Measurements from ENCODE around the gene SRBD1.

SRBD1 gene

DNA sequence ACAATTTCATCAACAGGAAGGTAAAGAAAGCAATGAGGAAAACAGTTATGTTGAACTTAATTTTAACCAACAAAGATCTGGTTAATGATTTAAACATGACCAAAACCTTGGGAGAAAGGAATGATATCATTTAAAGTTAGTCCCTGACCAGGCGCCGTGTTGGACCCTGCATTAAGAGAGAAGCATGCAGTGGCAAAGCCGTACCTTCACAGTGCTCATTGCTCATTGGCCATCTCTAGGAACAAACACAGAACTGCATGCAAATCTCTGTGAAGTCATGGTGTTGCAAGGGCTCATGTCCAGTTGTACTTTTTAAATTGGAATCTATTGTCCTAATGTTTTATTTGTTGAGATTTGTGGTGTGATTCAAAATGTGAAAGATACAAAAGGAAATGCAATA lies 12.0 kb upstream of the SRBD1 start:
- TF ChIP-seq, protein P1, sequence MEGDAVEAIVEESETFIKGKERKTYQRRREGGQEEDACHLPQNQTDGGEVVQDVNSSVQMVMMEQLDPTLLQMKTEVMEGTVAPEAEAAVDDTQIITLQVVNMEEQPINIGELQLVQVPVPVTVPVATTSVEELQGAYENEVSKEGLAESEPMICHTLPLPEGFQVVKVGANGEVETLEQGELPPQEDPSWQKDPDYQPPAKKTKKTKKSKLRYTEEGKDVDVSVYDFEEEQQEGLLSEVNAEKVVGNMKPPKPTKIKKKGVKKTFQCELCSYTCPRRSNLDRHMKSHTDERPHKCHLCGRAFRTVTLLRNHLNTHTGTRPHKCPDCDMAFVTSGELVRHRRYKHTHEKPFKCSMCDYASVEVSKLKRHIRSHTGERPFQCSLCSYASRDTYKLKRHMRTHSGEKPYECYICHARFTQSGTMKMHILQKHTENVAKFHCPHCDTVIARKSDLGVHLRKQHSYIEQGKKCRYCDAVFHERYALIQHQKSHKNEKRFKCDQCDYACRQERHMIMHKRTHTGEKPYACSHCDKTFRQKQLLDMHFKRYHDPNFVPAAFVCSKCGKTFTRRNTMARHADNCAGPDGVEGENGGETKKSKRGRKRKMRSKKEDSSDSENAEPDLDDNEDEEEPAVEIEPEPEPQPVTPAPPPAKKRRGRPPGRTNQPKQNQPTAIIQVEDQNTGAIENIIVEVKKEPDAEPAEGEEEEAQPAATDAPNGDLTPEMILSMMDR (IDR thresholded peaks at IDR 0.05; ENCODE audit: low read depth, low read length, missing control alignments), result no peak
- DNase-seq (ENCODE audit: low read depth), result no peak
- no peak overlapping the region for H3K4me3 ChIP-seq (ENCODE audit: low read depth, low read length)

DNA sequence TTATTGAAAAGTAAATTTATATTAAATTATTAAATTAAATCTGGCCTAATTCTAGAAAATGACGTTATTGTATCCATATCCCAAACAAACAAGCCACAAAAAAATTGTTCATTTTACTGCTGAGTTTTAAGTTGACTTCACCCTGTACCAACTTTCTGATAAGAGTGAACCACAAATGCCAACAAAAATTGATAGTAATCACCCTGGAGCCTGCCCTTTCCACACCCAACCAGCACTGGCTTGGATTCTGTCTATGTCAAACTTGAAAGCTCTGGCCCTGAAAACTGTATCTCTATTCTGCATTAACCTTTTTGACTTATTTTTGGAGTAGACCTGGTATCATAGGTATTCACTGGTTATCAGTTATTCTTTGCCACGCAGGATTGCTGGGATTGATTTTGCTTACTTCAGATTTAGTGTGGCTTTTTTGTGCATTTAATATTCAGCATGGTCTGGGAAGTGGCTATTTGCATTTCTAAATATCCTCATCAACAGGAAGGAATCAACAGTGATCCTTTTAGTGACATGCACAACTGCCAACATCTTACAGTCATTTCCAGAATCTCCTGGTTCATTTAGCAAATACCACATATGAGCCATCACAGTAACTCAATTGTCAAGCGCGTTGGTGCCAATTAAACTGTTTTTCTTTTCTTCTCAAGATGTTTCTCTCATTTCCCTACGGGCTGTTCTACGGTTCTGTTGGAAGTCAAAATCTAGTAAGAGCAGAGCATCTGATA lies 11.4 kb upstream of the SRBD1 start:
- H3K4me3 ChIP-seq (ENCODE audit: low read depth, low read length), result no peak overlapping the region
- DNase-seq (ENCODE audit: low read depth), result no peak
- TF ChIP-seq, protein P1 (IDR thresholded peaks at IDR 0.05; ENCODE audit: low read depth, low read length, missing control alignments), result no peak

DNA sequence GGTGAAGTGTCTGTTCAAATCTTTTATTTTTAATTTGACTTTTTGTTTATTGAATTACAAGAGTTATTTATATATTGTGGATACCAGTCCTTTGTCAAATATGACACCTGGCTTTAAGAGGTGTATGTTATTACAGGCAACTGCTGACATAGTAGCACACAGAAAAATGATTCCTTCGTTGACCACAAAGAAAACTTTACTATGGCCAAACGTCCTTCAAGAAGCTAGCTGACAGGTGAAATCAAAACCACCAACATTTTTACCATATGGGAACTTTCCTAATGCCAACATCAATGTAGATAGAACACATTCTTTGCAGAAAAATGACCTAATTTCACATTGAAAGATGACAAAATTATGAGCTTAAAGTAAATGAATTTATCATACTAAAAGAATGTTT lies 6.4 kb upstream of the SRBD1 start:
- DNase-seq (ENCODE audit: low read depth), result no peak
- TF ChIP-seq, protein P1 (IDR thresholded peaks at IDR 0.05; ENCODE audit: low read depth, low read length, missing control alignments), result no peak

DNA sequence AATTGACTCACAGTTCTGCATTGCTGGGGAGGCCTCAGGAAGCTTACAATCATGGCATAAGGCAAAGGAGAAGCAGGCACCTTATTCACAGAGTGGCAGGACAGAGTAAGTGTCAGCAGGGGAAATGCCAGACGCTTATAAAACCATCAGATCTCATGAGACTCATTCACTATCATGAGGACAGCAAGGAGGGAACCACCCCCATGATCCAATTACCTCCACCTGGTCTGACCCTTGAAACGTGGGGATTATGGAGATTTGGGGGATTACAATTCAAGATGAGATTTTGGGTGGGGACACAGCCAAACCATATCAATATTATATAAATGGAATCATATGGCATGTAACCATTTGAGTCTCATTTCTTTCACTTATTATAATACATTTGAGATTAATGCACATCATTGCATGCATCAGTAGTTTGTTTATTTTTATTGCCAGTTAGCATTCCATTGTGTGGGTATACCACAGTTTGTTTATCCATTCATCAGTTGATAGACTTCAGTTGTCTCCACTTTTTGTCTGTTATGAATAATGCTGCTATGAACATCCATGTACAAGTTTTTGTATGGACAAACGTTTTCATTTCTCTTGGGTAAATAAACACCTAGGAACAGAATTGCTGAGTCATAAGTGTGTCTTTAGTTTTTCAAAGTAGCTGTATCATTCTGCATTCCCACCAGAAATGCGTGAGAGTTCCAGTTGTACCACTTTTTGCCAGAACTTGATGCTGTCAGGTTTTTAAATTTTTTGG lies 5.8 kb upstream of the SRBD1 start:
- H3K4me3 ChIP-seq (ENCODE audit: low read depth, low read length), result no peak overlapping the region
- TF ChIP-seq, protein P1 (IDR thresholded peaks at IDR 0.05; ENCODE audit: low read depth, low read length, missing control alignments), result no peak
- DNase-seq (ENCODE audit: low read depth), result no peak

More for the DNA sequence above, 6.4 kb upstream of the SRBD1 start:
- no peak overlapping the region for H3K4me3 ChIP-seq (ENCODE audit: low read depth, low read length)

DNA sequence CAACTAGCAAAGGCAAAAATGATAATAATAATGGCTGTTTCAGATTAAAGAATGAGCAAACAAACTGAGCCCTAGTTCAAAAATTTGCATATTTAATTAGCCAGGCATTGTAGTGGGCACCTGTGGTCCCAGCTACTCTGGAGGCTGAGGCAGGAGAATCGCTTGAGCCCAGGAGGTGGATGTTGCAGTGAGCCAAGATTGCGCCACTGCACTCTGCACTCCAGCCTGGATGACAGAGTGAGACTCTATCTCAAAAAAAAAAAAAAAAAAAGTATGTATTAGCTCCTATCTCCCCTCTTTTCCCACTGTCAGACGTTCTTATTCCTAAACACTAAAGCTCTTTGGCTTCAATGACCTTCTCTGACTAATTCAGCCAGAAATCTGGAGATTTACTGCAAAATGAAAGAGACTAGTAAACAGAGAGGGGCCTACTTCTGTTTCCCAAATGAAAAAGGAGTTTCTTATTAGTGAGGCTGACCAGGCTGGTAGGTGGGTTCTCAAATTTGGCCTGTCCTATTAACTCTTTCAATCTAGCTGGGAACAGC lies 3.9 kb upstream of the SRBD1 start:
- TF ChIP-seq, protein P1 (IDR thresholded peaks at IDR 0.05; ENCODE audit: low read depth, low read length, missing control alignments), result no peak
- H3K4me3 ChIP-seq (ENCODE audit: low read depth, low read length), result no peak overlapping the region
- no peak for DNase-seq (ENCODE audit: low read depth)

DNA sequence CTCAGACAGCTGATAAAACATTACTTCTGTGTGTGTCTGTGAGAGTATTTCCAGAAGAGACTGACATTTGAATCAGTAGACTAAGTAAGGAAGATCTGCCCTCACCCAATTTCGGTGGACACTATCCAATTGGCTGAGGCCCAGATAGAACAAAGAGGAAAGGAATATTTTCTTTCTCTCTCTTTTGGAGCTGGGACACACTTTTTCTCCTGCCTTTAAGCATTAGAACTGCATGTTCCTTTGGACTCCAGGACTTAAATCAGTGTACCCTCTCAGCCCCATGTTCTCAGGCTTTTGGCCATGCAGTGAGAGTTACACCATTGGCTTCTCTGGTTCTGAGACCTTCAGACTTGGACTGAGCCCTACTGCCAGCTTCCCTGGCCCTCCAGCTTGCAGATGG lies 3.3 kb upstream of the SRBD1 start:
- TF ChIP-seq, protein P1 (IDR thresholded peaks at IDR 0.05; ENCODE audit: low read depth, low read length, missing control alignments), result no peak
- no peak for DNase-seq (ENCODE audit: low read depth)

More for the DNA sequence above, 3.3 kb upstream of the SRBD1 start:
- no peak overlapping the region for H3K4me3 ChIP-seq (ENCODE audit: low read depth, low read length)

Measured in GM12864 (cell line).